Medulla oblongata (tissue), 1 donor: ENCODE data around the gene UST.

ENCODE experiments used
- DNase-seq: peaks from one replicate; pipeline ENCODE4 v3.0.0-alpha.2; 2015; ENCODE audit errors: extremely low spot score

UST gene

DNA sequence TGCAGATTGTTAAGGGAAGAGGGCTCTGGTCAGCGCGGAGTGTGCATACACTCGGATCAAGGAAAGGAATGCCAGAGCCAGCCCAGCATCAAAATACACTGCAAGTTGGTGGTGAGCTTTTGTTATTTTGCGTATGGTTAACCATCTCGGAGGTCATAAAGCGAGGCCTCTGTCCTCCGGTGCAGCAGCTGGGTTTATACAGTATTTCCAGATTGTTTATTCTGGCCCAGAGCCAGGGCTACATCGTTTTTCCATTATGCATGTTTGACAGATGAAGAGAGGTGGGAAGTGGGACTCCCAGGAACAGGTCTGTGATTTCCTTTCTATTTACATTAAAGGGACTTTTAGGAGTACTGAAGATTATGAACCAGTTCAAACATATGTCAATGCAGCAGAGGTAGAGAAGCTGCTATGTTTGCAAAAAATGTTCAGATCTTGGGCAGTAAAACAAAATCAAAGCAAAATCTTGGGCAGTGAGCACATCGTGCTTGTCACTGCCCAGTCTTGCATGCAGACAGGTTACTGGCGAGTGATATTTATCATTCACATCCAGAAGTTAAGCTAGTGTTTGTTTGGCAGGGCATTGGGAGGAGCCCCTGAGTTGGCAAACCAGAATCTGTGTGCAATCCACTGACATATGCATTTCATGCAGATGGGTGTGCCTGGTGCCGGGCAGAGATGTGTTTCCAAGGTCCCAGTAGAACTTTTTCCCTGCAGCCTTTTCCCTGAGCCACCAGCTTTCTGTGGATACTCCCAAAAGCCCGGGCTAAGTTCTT is 314.3 kb downstream of the UST start:
- no peak for DNase-seq

DNA sequence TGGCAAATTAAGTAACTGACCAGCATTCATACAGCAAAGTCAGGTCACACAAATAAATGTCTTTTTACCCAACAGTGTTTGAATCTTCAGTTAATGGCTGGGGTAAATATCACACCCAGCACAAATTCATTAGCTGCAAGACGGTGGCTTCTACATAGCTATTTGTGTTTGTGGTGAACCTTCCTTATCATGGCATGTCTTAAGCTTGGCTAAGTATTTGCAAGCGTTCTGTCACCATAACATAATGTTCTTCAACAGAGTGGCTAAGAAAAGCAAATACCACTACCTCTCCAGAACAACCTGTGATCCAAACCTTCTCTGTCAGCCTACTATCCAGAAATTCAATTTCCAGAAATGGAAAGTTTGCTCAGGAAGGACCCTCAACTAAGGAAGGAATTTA is 315.1 kb downstream of the UST start:
- DNase-seq, result no peak

DNA sequence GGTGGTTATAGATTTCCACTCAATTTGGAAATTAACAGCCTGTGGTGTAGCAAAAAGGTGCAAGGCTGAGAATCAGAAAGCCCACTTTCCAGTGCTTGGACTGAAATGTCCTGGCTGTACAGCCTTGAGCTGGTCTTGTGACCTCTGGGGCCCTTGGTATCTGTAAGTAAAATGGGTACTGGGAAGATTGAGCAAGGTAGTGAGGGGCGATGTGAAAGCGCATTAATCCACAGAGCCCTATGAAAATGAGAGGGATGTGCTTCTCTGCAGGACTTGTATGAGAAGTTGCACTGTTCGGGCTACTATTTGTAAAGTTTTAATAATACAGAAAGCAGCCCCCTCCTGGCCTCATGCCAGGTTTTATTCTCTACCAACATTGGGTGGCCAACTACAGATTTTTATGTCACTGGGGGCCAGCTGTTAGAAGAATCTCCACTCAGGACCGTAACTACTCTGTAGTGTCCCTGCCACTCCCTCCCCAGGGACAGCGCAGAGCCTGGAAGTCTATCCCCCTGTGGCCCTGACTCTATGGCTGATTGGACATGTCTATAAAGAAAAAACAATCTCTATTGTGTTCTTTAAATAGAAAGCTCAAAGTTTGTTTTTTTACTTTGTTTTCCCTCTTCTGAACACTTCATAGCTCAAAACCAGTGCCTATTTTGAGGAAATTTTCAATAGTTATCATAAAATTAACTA is 316.0 kb downstream of the UST start:
- no peak for DNase-seq

DNA sequence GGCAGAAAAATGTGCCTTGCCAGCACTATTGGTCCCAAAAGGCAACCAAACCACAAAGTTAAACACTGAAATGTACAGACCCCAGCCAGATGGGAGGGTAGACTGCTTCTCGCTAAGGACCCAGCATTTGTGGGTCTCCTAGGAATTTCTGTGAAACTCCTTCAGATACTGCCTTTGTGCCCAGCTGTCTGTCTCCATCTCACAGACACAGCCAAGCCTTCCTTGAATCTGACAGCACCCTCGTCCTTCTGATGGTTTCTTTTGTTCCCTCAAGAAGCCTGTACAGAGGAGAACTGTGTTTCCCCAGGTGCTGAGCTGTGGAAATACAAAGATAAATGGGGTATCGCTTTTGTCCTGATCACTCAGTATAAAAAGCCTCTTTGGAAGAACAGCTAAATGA is 316.6 kb downstream of the UST start:
- no peak for DNase-seq

DNA sequence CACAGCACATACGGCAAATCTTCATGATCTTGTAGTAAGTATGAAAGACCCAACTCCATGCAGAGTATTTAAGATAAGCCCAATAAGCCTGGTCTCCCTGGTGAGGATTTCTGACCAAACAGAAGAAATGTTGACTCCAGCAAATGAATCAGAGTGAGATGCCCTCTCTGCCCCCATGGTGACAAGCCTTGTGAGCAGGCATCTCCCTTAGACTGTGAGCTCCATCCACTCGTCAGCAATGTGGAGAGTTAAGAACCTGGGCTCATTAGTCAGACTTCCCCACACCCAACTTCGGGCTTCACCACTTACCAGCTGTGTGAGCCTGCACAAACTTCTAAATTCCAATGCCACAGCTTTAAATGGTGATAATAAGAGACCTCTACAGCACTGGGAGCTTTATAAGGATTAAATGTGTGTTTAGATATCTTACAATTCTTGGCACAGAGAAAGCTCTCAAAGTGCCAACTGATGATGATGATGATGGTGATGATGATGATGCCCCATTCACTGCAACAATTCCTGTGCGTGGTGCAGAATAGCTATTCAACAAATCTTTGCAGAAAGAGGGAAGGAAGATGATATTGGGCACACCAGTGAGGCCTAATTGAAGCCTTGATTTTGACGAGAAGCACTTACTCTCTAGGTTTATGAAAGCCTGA is 317.3 kb downstream of the UST start:
- DNase-seq, result no peak

DNA sequence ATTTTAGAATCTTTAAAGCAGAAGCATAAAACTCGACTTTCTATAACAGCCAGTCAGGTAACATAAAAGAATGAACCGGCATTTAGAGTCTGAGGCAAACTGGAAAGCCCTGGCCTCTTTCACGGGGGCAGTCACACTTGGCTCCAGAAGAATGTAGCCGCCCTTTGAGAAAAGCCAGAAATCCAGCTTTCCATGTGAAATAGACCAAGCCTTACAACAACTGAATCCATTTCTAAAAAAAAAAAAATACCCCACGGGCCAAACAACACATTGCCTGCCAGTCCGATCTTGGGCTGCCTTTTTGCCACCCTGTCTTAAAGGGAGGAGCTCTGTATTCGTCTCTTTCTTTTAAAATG is 317.8 kb downstream of the UST start:
- peak; percentile 53 for DNase-seq

DNA sequence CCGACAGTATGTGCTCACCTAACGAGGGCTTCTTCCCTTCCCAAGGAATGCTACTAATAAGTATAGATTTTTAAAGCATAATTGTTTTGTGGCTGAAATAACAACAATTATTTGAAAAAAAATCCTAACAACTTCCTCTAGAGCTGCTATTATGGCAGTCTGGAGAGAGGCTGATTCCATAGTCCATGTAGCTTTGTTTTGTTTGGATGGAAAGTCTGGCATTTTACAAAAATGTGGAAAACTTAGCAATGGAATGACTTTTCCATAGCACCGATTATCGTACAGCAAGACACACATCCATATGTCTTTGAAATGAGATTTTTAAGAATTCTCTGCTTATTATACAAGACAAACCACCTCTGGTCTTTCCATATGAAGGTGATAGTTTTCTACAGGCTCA is 318.3 kb downstream of the UST start:
- no peak for DNase-seq

DNA sequence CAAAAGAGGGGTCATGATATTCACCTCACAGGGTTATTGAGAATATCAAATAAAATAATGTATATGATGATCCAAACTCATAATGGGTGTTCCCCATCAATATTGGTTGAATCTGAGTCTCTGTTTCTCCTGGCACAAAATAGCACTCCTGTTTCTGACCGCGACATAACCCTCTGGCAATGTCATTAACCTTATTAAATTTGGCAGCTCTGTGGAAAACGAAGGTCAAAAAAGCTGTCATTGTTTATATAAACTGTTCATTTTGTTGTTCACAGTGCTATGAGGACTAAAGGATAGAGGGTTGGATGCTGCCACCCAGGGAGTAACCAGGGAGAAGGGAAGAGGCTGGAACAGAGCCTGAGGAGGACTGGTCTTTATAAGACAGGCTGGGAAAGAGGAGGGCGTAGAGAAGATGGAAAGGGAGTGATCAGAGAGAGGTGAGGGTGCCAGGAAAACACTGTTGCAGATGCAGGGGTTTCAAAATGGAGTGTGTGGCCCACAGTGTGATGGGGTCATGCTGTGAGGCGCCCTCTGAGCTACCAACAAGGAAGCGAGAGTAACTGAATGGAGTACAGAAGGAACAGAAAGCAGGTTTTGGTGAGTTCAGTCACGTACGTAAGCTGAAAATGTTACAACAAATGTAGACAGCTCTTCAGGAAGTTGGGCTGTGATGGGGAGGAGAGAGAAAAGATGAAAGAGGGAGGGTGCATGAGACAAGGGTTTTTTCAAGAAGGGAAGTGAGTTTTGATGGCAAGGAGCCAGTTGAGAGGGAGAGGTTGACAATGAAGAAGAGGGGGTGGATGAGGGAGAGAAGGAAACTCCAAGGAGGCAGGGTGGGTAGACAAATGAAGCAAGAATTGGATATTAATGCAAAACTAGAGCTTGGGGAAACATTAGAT is 319.1 kb downstream of the UST start:
- peak; percentile 91 for DNase-seq

DNA sequence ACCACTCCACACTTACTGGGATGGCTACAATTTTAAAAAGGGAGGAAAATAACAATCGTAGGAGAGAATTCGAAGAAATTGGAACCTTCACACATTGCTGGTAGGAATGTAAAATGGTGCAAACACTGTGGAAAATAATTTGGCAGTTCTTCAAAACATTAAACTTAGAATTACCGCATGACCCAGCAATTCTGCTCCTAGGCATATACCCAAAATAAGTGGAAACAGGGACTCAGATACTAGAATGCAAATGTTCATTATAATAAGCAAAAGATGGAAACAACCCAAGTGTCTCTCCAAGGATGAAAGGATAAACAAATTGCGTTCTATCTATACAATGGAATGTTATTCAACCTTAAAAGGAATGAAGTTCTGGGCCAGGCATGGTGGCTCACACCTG is 325.2 kb downstream of the UST start:
- DNase-seq, result no peak

DNA sequence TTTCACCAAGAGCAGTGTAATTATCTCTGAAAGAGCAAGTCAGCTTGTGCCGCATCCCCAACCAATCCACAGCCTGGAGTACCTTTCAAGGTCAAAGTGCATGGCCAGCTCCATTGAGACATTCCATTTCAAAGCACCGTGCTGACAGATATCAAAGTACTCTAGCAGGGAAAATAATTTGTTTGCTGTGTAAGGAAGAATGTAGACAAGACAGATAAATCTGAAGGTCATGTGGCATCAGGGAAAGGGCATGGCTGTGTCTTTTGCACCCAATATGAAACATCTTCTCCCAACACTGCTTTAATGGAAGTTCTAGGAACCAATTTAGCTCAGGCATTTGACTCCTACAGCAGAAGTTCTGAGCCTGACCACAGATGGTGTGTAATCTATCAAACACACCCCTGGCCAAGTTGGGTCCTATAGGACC is 328.0 kb downstream of the UST start:
- no peak for DNase-seq

DNA sequence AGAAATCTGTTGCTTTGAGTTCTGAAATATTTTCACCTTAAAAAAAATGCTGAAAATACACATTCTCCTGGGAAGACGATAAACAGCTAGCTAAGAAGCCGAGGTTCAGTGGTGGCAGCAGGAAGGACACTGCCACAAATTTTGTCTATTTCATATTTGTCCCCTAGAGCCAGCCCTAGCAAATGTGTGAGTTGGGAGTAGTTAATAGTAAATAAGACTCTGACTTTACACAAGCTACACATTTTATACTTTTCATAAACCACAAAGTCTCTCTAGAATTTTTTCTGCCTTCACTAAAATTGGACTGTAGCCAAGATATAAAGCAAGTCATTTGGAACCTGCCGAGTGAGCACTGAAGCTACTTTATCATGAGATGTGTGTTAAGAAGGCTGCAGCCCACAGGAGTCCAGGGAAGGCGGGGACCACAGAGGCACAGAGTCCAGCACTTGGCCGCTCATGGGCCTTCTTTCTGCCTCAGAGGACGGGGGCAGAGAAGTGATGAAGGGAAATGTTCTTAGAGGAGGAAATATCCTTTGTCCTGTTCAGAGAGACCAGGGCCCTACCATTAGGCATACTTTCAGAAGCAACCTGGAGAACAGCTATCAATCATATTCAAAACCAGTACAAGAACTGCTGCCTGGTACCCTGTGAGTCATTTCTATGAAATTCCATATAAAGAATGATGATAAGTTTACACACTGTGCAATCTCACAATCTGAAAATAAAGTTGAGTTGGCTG is 329.0 kb downstream of the UST start:
- DNase-seq, result no peak

DNA sequence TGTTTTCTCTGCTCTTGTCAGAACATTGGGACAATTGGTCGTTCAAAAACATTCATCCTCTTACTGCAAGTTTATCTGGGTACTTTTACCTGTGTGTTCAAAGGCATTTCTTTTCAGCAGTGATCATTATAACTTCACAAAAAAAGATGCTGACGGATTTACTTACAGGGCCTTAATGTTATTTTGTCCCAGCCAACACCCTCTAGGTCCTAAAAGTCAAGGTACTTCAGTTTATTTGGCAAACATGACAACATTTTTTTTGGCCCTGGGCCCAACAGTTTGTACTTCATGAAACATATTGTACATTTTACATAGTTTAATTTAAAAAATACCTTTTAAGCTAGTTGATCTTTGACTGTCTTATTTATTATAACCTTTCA is 329.5 kb downstream of the UST start:
- DNase-seq, result no peak

DNA sequence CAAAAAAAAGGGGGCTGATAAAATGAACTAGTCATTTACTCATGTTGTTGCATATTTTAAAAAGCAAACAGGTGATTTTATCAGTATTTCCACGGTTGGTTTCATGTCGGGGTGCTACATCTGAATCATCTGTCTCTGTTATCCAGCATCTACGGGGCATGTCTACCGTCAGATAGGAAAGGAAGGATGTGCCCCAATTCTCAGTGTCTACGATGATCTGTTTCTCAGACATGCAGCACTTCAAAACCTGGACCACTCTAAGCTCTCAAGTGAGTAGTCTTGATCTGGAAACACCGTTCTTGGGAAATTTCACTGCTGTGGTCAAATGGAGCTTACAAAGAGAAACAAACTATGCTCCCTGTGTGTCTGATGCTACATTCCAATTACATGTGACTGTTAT is 330.4 kb downstream of the UST start:
- no peak for DNase-seq

DNA sequence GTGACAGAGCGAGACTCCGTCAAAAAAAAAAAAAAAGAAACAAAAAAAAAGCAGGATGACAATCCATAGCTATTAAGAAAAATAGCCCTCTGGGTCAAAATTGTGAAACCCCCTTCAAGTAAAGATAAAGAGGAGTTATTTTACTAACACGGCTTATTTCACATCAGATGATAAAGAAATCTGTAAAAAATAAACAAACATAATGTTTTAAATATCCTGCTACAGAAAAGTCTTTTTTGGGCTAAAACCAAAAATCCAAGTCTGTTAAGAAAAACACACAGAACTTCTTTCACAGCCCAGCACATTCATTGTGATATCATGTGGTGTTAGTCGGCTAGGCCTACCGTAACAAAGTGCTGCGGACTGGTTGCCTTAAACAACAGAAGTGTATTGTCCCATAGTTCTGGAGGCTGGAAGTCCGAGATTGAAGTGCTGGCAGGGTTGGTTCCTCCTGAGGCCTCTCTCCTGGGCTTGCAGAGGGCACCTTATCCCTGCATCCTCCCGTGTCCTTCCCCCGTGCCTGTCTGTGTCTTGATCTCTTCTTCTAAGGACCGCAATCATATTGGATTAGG is 331.5 kb downstream of the UST start:
- DNase-seq, result no peak

DNA sequence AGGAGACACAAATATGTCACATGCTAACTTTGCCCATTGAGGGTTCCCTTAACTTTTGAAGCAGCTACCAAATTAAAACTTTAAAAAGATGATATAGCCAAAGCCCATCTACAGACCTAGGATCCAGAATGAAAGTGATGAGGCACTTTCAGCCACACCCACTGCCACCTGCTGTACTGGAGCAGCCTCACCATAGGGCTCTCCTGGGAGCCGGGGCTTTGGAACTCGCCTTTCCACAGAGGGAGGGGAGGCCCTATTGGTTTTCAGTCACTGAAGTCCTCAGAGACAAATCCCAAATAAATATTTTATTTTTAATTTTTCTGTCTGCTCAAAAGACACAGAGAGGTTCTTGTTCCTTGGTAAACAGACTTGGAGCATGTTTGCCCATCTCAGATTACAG is 332.6 kb downstream of the UST start:
- no peak for DNase-seq

DNA sequence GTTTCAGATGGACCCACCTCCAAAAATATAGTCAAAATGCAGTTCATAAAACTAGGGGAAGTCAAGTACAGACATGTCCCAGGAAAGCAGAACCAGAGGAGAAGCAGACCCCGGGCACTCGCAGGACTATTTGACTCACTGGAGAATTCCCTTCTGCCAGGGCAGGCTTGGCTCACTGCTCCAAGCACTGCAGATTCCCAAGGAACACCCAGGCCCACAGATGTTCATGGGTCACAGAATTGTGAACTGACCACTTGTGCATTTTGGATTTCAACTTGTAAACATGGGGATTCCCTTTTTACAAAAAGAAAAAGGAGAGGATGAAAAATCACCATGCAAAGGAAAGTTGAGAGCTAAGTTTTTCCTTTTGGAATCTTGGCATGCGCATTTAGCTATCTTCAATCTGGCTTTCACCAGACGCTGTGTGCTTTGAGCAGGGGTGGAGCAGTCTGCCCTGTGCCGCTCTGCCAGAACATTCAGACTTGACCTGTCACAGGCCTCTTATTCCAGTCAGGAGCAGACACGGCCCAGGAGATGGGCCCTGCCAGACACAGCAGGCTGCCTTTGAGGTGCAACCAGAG is 333.2 kb downstream of the UST start:
- peak; percentile 74 for DNase-seq

DNA sequence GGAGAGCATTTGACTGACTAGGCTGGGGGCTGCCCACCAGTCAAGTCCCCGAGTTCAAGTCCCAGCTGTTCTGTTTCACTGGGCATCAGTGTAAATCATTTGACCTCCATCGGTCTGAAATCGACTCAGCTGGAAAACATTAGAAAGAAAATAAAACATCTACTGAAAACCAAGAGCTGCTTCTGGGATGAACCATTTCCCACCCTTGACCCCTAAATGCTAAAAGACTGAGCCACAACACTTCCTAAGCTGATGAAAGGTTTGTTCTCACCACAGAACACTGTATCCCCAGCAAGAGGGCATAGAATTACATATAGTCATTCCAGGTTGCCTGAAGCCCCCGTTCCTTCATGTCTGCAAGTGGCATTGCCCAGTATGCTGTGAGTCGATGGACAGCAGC is 333.7 kb downstream of the UST start:
- DNase-seq, result no peak

DNA sequence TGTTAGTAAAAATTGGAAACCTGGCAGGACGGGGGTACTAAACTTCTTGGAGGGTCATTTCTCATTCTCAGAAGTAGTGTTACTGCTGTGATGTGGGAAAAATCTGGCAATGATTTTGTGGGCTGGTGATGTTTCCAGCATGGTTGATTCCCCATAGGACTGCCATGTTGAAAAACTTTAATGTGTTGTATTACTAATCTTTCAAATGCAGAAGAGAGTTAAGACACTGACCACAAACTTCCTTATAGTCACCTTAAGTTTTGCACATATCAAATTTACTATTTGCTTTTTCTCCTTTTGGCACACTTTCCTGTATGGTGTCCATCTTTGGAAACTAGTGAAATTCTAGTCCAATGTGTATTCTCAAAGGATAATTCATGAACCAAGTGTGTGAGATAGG is 334.5 kb downstream of the UST start:
- DNase-seq, result no peak

DNA sequence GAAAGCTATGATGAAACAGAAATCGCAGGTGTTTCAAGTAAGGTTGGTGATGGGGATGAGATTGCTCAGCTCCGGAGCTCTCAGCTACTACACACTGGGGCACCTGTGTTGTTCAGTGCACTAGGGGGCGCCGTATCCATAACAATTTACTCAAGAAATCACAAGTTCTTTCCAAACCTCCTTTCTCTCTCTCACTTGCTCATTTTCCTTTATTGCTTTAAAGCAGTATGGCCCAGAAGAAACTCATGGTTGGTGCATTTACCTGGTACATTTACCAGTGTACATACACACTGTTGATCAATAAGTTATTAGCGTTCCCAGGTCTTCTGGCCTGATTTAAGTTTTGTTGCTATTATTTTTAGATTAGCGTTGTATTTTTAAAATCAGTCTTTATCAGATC is 335.5 kb downstream of the UST start:
- DNase-seq, result peak; percentile 88

DNA sequence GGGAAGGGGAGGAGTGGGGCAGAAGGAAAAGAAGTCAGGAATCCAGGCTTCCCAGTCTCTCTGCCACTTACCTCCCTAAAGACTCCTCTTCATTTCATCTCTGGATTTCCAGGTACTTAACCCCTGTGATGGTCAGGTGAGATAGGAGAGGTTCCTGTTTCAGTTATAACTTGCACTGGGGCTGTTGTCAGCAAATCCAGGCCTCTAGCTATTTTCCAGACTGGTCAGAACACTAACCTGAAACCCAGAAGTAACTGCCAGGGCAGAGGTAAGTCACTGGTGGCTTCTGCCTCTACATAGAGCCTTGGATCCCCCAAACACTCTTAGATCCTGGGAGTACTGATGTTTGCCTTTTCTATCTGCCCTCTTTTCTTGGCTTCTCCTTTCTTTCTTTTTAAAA is 337.2 kb downstream of the UST start:
- DNase-seq, result no peak
